Hematopoietic multipotent progenitor cell treated with erythropoietin and hydrocortisone succinate and interleukin-3 and kit ligand, for 15 days (in vitro differentiated cells): ENCODE data around the gene CASP8.

Source experiments
- DNase-seq: peaks from one replicate; pipeline ENCODE4 v3.0.0-alpha.2; 2015; ENCODE audit warnings: low spot score

Gene CASP8

DNA sequence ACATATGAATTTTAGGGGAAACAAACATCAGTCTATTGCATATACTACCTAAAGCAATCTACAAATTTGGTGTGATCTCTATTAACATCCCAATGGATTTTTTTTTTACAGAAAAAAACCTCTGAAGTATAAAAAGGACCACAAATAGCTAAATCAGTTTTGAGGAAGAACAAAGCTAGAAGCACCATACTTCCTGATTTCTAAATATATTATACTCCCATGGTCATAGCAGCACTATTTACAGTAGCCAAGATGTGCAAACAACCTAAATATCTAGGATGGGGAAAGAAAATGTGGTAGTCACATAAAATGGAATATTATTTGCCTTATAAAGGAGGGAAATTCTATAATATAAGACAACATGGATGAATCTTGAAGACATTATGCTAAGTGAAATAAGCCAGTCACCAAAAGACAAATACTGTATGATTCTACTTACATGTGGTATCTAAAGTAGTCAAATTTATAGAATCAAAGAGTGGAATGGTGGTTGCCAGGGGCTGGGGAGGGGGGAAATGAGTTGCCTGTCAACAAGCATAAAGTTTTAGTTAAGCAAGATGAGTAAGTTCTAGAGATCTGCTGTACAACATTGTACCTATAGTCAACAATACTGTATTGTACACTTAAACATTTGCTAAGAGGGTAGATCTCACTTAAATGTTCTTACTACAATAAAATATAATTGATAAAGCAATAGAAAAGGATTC is 17.6 kb upstream of the CASP8 start:
- DNase-seq, result no peak

DNA sequence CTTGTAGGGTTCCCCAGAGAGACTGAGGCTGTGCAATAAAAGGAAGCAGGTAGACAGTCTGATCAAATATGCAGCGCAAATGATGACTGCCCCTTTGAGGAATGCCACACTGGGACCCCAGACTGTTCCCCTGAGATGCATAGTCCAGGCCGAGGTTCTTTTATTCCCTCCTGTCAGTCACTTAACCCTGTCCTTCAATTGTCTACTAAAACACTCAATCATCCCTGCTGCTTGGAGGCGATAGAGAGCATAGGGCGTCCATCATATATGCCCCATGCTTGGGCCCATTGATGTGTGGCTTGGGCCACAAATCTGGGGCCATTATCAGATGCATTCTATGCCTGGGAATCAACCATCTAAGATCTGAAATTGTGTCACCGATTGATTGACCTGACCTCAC is 15.5 kb upstream of the CASP8 start:
- no peak for DNase-seq

DNA sequence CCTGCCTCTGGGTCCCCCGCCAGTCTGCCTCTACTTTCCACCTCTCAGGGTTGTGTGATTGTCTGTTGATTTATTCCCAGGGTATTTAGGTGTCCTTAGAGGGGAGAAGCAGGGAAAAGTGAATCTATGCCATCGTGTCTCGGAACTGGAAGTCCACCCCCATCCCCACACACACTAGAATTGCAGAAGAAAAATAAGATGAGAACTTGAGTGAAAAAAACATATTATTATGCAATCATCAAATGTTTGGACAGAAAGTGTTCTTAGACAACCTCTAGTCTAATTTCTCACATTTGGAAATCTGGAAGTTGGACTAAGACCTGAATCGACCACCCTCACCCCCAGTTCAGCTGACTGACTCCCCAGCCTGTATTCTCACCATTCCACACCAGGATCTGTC is 14.1 kb upstream of the CASP8 start:
- no peak for DNase-seq

DNA sequence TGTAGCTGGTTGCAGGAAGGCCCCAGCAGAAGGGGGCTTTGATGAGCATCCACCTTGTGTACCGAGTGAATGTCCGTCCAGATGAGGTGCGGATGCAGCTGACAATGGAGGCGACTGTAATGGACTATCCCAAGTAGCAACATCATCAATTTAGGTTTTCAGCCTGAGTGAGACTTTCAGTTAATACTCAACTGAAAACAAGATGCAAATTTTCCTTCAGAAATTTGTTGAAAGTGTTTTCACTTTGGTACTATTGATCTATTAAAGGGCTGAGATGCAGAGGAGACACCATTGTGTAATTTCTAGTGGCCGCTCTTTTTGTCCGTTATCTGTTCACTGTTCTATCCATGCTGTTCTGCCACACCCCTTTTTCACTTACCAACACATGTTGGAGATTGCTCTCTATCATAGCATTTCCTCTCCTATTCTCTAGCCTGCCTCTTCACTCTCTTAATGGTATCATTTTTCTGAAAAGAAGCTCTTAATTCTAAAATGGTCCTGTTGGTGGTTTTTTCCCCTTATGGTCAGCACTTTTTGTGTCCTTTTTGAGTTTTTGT is 12.0 kb upstream of the CASP8 start:
- no peak for DNase-seq

DNA sequence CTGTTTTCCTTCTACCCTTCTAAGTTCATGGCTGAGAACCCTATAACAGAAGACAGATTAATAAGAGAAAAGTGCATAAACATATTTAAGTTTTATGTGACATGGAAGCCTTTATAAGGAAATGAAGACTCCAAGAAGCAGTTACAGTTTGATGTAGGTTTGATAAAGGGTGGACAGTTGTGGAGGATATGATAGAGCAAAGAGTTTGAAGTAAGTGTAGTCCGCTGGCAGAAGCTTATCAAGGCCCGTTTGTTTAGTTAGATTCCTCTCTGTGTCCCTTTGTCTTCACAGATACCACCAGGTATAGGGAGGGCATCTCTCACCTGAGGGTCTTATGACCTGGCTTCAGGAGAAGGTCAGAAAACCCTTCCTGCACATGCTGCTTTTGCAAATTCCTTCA is 10.4 kb upstream of the CASP8 start:
- DNase-seq, result no peak

DNA sequence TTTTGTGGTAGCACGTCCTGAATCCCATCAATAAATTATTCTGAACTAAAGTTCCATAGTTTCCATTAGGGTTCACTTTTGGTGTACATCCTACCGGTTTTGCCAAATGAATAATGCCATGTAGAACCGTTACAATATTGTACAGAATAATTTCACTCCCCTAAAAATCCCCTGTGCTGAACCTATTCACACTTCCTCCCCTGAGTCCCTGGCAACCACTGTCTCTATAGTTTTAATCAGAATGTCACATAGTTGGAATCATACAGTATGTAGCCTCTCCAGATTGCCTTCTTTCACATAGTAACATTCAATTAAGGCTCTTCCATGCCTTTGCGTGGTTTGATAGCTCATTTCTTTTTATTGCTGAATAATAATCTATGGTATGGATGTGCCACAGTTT is 9.6 kb upstream of the CASP8 start:
- DNase-seq, result no peak

DNA sequence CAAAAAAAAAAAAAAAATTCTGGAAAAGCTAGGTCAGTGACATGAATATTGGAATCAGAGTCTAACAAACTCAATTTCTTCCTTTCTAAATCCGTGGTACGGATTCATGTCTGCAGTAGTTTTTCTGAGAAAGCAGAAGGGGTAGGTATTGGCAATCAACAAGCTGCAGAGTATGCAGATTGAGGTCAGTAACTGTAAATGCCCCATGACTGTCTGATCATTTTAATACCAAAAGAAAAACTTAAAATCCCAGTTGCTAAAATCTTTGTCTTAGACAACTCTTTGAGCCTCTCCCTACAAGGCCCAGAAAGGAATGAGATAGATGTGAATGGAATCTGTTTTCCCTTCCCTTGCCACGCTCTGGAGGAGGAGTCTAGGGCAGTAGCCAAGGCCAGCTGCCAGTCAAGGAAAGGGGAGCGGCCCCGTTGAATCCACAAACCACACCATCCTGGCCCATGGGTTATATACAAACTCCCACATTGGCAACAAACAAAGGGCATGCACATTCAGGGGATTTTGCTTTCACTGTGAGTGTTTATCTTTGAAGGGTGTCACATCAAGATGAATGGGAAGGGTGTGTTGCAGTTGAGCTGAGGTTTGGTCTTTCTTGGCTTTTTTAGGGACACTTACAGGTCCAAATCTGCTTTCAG is 6.1 kb upstream of the CASP8 start:
- no peak for DNase-seq

DNA sequence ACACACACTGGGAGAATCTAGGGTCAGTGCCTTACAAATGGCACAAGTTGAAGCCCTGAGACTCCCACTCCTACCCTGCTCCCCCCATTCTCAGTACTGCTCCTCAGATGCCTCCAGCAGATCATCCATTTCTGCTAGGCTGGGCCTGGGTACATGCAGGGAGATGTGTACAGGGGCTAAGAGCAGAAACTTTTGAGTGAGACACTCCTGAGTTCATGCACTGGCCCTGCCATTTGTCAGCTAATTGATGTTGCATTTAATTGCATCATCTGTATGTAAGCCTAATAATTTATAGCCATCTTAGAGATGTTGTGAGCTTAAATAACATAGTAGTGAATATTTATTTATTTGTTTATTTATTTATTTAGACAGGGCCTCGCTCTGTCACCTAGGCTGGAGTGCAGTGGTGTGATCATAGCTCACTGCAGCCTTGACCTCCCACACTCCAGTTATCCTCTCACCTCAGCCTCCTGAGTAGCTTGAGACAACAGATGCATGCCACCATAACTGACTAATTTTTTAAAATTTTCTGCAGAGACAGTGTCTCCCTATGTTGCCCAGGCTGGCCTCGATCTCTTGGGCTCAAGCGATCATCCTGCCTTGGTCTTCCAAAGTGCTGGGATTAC is 4.8 kb upstream of the CASP8 start:
- no peak for DNase-seq

DNA sequence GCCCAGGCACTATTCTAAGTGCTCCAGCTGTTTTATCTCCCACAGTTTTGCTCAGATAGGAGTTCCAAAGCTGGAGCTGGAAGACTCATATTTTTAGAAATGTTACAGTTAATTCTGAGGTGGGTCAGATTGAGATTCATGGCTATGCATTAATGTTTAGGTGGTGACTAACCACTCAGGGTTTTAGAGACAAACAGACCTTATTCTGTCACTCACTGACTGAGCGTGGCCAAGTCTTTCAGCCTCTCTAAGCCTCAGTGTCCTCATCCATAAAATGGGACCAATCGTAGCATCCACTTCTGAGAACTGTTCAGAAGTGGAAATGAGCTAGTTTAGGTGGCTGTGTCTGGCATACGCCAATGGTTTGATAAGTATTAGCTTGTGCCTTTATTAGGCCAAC is 4.3 kb upstream of the CASP8 start:
- DNase-seq, result no peak

DNA sequence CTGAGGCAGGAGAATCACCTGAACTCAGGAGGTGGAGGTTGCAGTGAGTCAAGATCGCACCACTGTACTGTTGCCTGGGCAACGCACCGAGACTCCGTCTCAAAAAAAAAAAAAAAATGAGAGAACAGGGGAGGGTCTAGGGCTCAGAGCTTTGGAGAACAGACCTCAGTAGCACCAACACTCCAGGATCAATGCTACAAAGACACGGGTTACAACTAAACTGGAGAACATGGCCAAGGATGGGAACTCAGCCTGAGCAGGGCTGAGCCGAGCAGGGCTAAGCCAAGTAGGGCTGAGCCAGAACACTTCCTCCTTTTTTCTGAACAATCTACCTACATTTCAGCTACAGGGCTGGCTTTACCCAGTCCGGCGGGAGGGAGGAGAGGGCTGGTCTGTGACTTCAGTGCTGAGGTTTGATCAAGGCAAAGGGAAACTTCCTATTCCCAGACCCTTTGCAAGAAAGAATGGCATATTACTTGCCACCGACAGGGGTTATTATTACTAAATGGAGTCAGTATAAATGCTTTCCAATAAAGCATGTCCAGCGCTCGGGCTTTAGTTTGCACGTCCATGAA is 2.9 kb upstream of the CASP8 start:
- no peak for DNase-seq

DNA sequence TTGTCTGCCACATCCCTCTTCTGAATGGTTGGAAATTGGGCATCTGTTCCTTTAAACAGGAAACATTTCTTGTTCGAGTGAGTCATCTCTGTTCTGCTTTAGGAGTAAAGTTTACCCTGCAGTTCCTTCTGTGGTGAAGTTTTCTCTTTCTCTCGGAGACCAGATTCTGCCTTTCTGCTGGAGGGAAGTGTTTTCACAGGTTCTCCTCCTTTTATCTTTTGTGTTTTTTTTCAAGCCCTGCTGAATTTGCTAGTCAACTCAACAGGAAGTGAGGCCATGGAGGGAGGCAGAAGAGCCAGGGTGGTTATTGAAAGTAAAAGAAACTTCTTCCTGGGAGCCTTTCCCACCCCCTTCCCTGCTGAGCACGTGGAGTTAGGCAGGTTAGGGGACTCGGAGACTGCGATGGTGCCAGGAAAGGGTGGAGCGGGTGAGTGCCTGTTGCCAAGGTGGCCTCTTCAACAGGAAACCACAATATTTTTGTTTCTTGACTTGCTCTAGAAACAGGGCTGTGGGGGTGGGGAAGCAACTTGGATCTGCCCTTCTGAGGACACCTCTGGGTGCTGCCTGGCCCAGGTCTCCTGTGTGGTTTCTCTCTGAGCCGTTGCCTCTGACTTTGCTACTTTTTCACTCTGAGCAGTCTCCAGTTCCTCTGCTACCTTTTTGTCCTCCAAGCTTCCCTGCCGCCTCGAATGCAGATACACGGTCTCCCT is 2.2 kb upstream of the CASP8 start:
- DNase-seq, result peak; percentile 46

DNA sequence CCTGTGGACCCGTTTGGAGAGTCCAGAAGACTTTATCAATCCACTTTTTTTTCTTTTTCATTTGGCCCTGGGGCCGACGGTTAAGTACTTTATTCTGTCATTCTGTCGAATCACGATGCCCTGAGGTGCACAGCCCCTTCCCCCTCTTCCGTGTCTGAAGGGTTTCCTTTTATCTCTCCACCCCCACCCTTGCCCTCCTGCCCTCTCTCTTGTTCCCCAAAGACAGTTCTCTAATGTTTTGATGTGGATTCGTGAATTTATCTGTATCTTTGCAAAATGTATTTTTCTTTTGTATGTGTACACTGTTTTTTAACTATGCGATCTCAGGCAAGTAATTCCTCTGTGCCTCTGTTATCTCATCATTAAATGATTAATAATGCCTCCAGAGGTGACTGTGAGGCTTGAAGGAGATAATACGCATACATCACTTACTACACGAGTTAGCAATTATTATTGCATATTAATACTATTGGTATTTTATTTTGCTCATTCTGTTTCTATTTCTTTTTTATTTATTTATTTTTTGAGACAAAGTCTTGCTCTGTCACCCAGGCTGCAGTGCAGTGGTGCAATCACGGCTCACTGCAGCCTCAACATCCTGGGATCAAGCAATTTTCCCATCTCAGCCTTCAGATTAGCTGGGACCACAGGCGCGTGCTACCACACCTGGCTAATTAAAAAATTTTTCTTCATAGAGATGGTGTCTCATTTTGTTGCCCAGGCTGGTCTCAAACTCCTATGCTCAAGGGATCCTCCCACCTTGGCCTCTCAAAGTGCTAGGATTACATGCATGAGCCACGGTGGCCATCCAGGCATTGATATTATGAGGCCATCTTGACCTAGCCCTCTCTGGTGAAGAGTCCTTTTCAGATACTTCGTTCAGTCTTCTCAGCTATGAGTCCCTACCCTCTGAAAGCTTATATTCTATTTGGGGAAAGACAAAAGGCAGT is 1.4 kb upstream of the CASP8 start:
- DNase-seq, result no peak

DNA sequence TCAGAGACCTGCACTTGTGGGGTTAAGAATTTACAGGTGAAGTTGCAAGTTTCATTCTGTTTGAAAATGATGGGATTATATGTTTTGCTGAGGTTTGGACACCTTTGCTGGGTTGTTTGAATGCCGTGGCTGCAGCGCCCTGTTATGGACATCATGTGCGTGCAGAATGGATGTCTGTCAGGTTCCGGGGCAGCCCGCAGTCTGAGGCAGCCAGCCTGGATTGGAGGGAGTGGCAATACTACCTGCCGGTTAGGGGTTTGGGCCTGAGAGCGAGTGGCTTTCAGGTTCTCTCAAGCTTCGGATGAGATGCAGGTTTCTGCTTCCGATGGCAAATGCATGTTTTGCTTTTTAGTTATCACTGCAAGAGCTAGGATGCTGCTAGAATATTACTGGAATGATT is 1.1 kb downstream of the CASP8 start:
- DNase-seq, result no peak

DNA sequence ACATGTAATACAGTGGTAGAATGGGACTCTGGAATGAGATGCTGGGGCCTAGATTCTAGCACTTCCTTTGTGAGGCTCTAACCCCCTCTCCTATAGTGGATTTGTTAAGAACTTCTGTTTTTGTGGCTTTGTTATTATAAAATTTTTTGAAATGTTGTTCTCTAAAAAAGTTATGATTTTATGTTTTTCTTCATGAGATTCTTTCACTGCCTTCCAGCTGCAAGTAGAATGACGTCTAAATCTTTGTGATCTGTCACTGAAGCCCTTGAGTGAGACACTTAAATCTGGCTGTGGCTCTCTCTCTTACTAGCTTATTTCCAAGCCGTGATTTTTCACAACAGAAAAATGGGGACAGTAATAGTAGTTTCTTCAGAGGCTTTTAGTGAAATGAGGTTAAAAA is 1.6 kb downstream of the CASP8 start:
- no peak for DNase-seq

DNA sequence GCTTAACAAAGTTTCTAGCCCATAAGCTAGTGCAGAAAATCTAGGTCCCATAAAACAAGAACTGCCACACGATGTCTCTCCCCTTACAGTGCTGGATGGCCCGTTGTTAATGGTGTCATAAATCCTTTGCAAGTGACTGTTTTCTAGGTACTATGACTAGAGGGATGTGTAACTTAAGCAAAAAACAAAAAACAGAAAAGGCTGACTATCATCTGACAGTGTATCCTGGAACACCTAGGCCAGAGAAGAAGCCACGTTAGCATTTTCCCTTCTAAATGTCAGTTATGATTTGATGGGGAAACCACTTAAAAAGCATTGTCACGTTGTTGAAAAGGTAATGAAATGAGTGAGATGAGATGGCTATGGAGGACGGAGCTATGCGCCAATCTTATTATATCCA is 2.4 kb downstream of the CASP8 start:
- DNase-seq, result no peak

DNA sequence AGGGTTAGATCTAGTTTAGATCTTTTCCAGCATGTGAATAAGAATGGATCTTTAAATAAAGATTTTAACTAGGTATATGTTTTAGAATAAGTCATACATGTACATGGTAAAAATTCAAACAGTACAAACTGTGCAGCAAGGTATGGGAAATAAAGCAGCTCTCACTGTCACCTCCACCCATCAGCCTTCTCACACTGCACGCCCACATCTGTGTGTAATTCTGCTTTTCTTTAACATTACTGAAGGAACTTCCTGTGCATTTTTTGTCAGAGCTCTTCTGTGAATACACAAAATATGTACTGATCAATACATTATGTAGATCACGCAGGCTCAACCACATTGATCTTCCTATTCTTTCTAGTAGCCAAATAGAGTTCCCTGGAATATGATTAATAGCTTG is 3.4 kb downstream of the CASP8 start:
- no peak for DNase-seq

DNA sequence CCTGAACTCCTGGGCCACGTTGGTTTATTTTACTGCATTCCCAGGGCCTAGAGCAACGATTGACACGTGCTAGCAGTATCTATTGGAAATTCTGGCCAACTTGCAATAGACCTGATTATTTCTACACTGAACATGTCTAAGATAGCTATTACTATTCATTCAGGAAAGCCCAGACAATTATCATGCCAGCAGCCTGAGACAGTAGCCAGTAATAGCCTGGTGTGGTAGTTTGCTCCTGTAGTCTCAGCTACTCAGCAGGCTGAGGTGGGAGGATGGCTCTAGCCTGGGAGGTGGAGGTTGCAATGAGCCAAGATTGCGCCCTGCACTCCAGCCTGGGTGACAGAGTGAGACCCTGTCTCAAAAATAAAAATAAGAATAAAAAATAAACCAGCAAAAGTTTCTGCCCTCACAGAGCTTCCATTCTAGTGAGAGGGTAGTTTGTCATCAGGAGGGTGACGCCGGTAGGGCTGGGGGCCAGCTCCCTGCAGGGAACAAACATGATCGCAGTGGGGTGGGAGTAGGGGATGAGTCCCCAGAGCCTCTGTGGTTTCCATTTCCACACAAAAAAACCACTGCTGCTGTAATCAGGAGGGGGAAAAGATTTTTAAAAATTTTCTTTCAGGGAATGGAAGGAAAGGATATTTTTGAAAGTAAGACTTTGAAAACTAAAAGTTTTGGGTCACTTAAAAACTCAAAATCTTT is 4.3 kb downstream of the CASP8 start:
- DNase-seq, result no peak

DNA sequence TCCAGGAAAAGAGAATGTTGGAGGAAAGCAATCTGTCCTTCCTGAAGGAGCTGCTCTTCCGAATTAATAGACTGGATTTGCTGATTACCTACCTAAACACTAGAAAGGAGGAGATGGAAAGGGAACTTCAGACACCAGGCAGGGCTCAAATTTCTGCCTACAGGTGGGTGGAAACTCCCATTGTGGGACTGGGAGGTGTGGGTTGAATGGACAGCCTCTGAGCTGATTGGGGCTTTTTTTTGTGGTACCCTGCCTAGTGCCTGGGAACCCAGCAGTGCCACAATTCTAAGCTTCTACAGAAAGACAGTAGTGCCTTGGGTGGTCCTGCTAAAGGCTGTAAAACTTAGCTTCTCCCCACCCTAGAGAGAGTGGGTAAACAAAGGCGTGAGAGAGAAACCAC is 6.3 kb downstream of the CASP8 start:
- DNase-seq, result no peak

DNA sequence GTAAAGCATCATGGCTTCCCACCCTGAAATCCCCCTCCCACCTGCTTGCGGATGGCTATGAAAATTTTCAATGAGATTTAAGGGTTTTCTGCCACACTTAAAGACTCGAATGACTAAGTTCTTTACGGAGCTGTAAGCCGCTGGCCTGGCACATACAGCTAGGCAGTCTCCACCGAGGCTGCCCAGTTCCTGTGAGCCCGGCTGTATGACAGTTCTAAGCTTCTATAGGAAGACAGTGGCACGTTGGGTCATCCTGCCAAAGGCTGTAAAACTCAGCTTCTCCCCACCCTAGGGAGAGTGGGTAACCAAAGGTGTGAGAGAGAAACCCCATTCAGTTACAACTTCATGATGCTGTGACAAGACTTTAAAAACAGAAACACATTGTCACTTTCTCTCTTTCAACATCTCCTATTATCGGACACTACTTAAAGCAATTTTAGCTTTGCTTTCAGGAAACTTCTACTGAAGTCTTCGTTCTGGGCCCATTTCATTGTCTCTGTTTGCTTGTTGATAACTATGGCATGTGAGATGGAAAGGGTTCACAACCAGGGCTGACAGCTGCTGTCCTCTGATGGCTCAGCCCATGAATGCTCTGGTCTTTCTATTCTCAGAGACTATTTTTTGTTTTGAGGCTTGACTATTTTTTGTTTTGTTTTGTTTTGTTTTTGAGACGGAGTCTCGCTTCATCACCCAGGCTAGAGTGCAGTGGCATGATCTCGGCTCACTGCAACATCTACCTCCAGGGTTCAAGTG is 7.1 kb downstream of the CASP8 start:
- DNase-seq, result no peak

DNA sequence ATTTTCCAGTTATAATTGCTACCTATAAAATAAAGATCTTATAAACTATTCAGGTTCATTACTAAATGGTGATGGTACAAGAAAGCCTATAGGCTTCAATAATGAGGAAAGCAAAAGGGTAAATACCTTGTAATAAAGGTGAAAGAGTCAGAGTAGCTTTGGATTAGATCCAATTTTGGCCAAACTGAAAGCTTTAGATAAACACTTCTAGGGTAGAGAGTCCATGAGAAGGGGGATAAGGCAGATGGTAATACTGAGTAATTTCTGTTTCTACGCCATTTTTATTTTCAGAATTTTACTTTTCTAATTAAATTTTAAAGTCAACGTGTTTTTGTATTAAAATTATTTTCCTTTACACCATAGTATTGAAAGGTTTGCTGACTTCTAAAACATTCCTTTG is 9.4 kb downstream of the CASP8 start:
- DNase-seq, result peak; percentile 52
